ENCODE results near the gene ITGB6.

DNA sequence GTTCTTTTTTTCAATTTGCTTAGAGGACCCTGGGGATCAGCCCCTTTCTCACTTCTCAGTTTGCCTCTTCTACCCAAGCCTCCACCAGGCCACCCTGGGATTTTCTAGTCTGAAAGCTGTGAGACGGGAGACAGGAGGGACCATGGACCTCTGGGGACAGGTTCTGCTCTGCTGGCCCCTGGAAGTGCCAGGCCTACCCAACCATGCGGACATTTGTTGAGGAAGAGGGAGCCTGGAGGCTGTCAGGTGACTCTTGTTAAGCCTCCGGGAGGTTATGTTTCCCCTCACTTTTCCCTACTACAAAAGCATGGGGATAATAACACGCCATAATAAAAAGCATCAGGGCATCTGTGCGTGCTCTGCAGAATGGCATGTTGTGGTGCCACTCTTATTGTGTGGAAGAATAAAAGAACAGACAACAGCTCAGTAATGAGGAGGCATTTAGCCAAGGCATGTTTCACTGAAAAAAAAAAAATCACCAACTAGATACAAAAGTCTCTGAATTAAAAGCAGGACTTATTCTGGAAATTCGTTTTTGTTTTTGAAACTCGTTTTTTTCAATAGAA, 89.3 kb downstream of the ITGB6 start:
- TF ChIP-seq, protein P1, sequence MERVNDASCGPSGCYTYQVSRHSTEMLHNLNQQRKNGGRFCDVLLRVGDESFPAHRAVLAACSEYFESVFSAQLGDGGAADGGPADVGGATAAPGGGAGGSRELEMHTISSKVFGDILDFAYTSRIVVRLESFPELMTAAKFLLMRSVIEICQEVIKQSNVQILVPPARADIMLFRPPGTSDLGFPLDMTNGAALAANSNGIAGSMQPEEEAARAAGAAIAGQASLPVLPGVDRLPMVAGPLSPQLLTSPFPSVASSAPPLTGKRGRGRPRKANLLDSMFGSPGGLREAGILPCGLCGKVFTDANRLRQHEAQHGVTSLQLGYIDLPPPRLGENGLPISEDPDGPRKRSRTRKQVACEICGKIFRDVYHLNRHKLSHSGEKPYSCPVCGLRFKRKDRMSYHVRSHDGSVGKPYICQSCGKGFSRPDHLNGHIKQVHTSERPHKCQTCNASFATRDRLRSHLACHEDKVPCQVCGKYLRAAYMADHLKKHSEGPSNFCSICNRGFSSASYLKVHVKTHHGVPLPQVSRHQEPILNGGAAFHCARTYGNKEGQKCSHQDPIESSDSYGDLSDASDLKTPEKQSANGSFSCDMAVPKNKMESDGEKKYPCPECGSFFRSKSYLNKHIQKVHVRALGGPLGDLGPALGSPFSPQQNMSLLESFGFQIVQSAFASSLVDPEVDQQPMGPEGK (CRISPR knock-in tag; IDR thresholded peaks at IDR 0.05; ENCODE audit: borderline replicate concordance): no peak
- TF ChIP-seq ZFP3 (CRISPR knock-in tag; IDR thresholded peaks at IDR 0.05): no peak
- TF ChIP-seq RARB (CRISPR knock-in tag; IDR thresholded peaks at IDR 0.05): no peak
- no peak for TF ChIP-seq ZC3H10 (CRISPR knock-in tag; IDR thresholded peaks at IDR 0.05)
- no peak for TF ChIP-seq ZNF8 (CRISPR knock-in tag; IDR thresholded peaks at IDR 0.05)
- no peak for TF ChIP-seq ZNF70 (CRISPR knock-in tag; IDR thresholded peaks at IDR 0.05)
- no peak for TF ChIP-seq OSR1 (CRISPR knock-in tag; IDR thresholded peaks at IDR 0.05)
- TF ChIP-seq, protein P2, sequence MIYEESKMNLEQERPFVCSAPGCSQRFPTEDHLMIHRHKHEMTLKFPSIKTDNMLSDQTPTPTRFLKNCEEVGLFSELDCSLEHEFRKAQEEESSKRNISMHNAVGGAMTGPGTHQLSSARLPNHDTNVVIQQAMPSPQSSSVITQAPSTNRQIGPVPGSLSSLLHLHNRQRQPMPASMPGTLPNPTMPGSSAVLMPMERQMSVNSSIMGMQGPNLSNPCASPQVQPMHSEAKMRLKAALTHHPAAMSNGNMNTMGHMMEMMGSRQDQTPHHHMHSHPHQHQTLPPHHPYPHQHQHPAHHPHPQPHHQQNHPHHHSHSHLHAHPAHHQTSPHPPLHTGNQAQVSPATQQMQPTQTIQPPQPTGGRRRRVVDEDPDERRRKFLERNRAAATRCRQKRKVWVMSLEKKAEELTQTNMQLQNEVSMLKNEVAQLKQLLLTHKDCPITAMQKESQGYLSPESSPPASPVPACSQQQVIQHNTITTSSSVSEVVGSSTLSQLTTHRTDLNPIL (CRISPR knock-in tag; IDR thresholded peaks at IDR 0.05; ENCODE audit: low read depth): no peak
- no peak for TF ChIP-seq PPARA (CRISPR knock-in tag; IDR thresholded peaks at IDR 0.05; ENCODE audit: borderline replicate concordance)
- TF ChIP-seq TOX (CRISPR knock-in tag; IDR thresholded peaks at IDR 0.05; ENCODE audit: borderline replicate concordance): no peak
- no peak for TF ChIP-seq ARNTL (CRISPR knock-in tag; IDR thresholded peaks at IDR 0.05; ENCODE audit: borderline replicate concordance, low read depth)
- TF ChIP-seq ISL1 (CRISPR knock-in tag; IDR thresholded peaks at IDR 0.05): no peak
- TF ChIP-seq ZFP30 (CRISPR knock-in tag; IDR thresholded peaks at IDR 0.05): no peak
- TF ChIP-seq GLIS3 (CRISPR knock-in tag; IDR thresholded peaks at IDR 0.05): no peak
